Liver (tissue), 9 donors: ENCODE data around the gene ILDR2. TPM values are rescaled to one million over a fixed set of nuclear protein-coding genes. Genes with fewer than 3 reads are reported as not detected.

Experiments
- DNase-seq: peaks from one replicate; pipeline ENCODE4 v3.0.0-alpha.2; 2017; ENCODE audit warnings: low spot score
- H3K27ac ChIP-seq, 2 donors: one replicate each; pipeline ENCODE4 v1.7.0; 2013; ENCODE audit warnings: inconsistent platforms in 2 of 2, low read length in 2 of 2, control low read depth in 1 of 2, low read depth in 1 of 2, mild to moderate bottlenecking in 1 of 2
- H3K27me3 ChIP-seq, 4 donors: one replicate each; pipeline versions ENCODE4 v1.6.1 to v1.7.0; 2013; ENCODE audit warnings: low read length in 3 of 4, inconsistent platforms in 1 of 4, mild to moderate bottlenecking in 1 of 4, moderate library complexity in 1 of 4; ENCODE audit not compliant: control insufficient read depth in 4 of 4, insufficient read depth in 4 of 4
- H3K36me3 ChIP-seq, 4 donors: one replicate each; pipeline versions ENCODE4 v1.6.1 to v1.7.0; 2013; ENCODE audit warnings: low read length in 3 of 4, mild to moderate bottlenecking in 3 of 4, low read depth in 1 of 4, moderate library complexity in 1 of 4; ENCODE audit not compliant: control insufficient read depth in 4 of 4, insufficient read depth in 3 of 4
- H3K4me1 ChIP-seq, 4 donors: one replicate each; pipeline versions ENCODE4 v1.6.1 to v1.7.0; 2013; ENCODE audit warnings: low read length in 3 of 4, mild to moderate bottlenecking in 3 of 4, moderate library complexity in 1 of 4; ENCODE audit not compliant: control insufficient read depth in 4 of 4, insufficient read depth in 4 of 4
- H3K4me3 ChIP-seq, 3 donors: one replicate each; pipeline versions ENCODE4 v1.6.1 to v1.7.0; 2013; ENCODE audit warnings: low read length in 3 of 3, control low read depth in 1 of 3, low read depth in 1 of 3, mild to moderate bottlenecking in 1 of 3
- H3K9ac ChIP-seq, 2 donors: one replicate each; pipeline ENCODE4 v1.7.0; 2013; ENCODE audit warnings: low read length in 2 of 2, mild to moderate bottlenecking in 2 of 2, moderate library complexity in 2 of 2, control low read depth in 1 of 2, low read depth in 1 of 2
- H3K9me3 ChIP-seq, 4 donors: one replicate each; pipeline versions ENCODE4 v1.6.1 to v1.7.0; 2013; ENCODE audit warnings: low read length in 3 of 4; ENCODE audit not compliant: control insufficient read depth in 4 of 4
- EGR1 ChIP-seq, 2 donors: IDR thresholded peaks; 2 replicates each; pipeline ENCODE4 v1.6.1; 2016 to 2018; ENCODE audit warnings: antibody characterized with exemption in 2 of 2, low read depth in 2 of 2
- FOXA1 ChIP-seq: IDR thresholded peaks from 2 replicates; pipeline ENCODE4 v1.6.1; 2016; ENCODE audit warnings: antibody characterized with exemption
- GABPA ChIP-seq, 2 donors: IDR thresholded peaks in 1 of 2; conservative IDR thresholded peaks in 1 of 2; 2 replicates each; pipeline ENCODE4 v1.6.1; 2016; ENCODE audit warnings: antibody characterized with exemption in 2 of 2, mild to moderate bottlenecking in 1 of 2, moderate library complexity in 1 of 2
- HNF4A ChIP-seq, 2 donors: conservative IDR thresholded peaks; 2 replicates each; pipeline ENCODE4 v1.6.1; 2016; ENCODE audit warnings: antibody characterized with exemption in 2 of 2, mild to moderate bottlenecking in 2 of 2
- JUND ChIP-seq, 2 donors: IDR thresholded peaks; 2 replicates each; pipeline ENCODE4 v1.6.1; 2016; ENCODE audit warnings: antibody characterized with exemption in 2 of 2
- NR2F2 ChIP-seq: IDR thresholded peaks from 2 replicates; pipeline ENCODE4 v1.6.1; 2016; ENCODE audit warnings: antibody characterized with exemption
- RAD21 ChIP-seq, 2 donors: IDR thresholded peaks; 2 replicates each; pipeline ENCODE4 v1.6.1; 2016; ENCODE audit warnings: antibody characterized with exemption in 2 of 2, mild to moderate bottlenecking in 2 of 2
- RXRA ChIP-seq, 2 donors: IDR thresholded peaks; 2 replicates each; pipeline ENCODE4 v1.6.1; 2017 to 2018; ENCODE audit warnings: antibody characterized with exemption in 2 of 2, mild to moderate bottlenecking in 1 of 2
- SP1 ChIP-seq: IDR thresholded peaks from 2 replicates; pipeline ENCODE4 v1.6.1; 2018; ENCODE audit warnings: antibody characterized with exemption, mild to moderate bottlenecking
- TAF1 ChIP-seq: conservative IDR thresholded peaks from 2 replicates; pipeline ENCODE4 v1.6.1; 2016; ENCODE audit warnings: antibody characterized with exemption, mild to moderate bottlenecking
- YY1 ChIP-seq: IDR thresholded peaks from 2 replicates; pipeline ENCODE4 v1.6.1; 2016; ENCODE audit warnings: antibody characterized with exemption, mild to moderate bottlenecking
- WGBS: extraction: QIAGEN DNeasy Blood & Tissue Kit; methylation state at CpG from one replicate; pipeline ENCODE4 v1.1.7; 2013; 5-methylcytosine and 5-hydroxymethylcytosine counted together
- polyA plus RNA-seq, 2 donors: library from polyadenylated mRNA; stranded (reverse) in 1 of 2; unstranded in 1 of 2; fragments of 200-250 nt in 1 of 2; fragments of >200 nt in 1 of 2; fragmentation: Nextera tagmentation in 1 of 2; extraction: Ambion mirVana in 1 of 2; gene quantifications; one replicate each; pipeline versions ENCODE4 v1.2.1 to v1.2.3, GENCODE V29; 2013 to 2015
- total RNA-seq, 2 donors: library from RNA; depleted of rRNA; stranded (reverse); fragments of >200 nt; gene quantifications; one replicate each; pipeline ENCODE4 v1.2.3, GENCODE V29; 2014
- TF ChIP-seq, protein P1 (sequence below): IDR thresholded peaks from 2 replicates; pipeline ENCODE4 v1.6.1; 2016; ENCODE audit warnings: antibody characterized with exemption
- TF ChIP-seq, protein P2 (sequence below): IDR thresholded peaks from 2 replicates; pipeline ENCODE4 v1.6.1; 2016; ENCODE audit warnings: antibody characterized with exemption
- TF ChIP-seq, protein P3 (sequence below): fragments of 150-350 bp; IDR thresholded peaks from 2 replicates; pipeline ENCODE4 v1.5.1; 2017; ENCODE audit warnings: improper control_type of control experiment, low read depth, low read length; ENCODE audit not compliant: missing input control
- TF ChIP-seq, protein P4 (sequence below): IDR thresholded peaks from 2 replicates; pipeline ENCODE4 v1.6.1; 2016; ENCODE audit warnings: antibody characterized with exemption
- donor health status: healthy.
- donor health status: healthy.
- donor health status: healthy.
- donor health status: healthy.
- donor health status: healthy.

Gene ILDR2
- total and polyA plus RNA-seq, 4 donors: 0.09 to 7.4 (median 0.44) TPM

DNA sequence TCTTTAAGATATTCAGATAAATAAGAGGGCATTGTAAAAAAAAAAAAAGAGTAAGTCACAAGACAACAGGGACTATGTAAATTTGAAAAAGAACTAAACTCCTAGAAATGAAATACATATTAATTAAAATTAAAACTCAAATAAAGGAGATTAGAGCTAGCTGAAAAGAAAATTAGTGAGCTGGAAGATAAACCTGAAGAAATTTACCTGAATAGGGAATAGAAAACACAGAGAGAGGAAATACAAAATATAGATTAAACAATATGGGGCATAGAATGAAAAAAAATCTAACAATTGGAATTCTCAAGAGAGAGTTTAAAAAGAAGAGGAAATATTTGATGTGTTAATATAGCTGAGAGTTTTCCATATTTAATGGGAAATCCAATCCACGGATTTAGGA, 63.7 kb downstream of the ILDR2 start:
- no peak for TF ChIP-seq GABPA (IDR thresholded peaks at IDR 0.05 in 1 of 2, conservative IDR thresholded peaks at IDR 0.05 in 1 of 2)
- no peak for TF ChIP-seq EGR1 (IDR thresholded peaks at IDR 0.05; ENCODE audit: low read depth in 2 of 2)
- no peak for TF ChIP-seq RAD21 (IDR thresholded peaks at IDR 0.05)
- TF ChIP-seq TAF1: no peak
- TF ChIP-seq, protein P1, sequence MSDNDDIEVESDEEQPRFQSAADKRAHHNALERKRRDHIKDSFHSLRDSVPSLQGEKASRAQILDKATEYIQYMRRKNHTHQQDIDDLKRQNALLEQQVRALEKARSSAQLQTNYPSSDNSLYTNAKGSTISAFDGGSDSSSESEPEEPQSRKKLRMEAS: no peak
- TF ChIP-seq SP1: no peak
- no peak for TF ChIP-seq RXRA (IDR thresholded peaks at IDR 0.05)
- TF ChIP-seq, protein P2, sequence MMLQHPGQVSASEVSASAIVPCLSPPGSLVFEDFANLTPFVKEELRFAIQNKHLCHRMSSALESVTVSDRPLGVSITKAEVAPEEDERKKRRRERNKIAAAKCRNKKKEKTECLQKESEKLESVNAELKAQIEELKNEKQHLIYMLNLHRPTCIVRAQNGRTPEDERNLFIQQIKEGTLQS: no peak
- TF ChIP-seq HNF4A (conservative IDR thresholded peaks at IDR 0.05): no peak
- no peak for TF ChIP-seq YY1
- TF ChIP-seq FOXA1: no peak
- TF ChIP-seq NR2F2: no peak
- WGBS: 93% methylated on average over 1 of the region's 1 CpG

DNA sequence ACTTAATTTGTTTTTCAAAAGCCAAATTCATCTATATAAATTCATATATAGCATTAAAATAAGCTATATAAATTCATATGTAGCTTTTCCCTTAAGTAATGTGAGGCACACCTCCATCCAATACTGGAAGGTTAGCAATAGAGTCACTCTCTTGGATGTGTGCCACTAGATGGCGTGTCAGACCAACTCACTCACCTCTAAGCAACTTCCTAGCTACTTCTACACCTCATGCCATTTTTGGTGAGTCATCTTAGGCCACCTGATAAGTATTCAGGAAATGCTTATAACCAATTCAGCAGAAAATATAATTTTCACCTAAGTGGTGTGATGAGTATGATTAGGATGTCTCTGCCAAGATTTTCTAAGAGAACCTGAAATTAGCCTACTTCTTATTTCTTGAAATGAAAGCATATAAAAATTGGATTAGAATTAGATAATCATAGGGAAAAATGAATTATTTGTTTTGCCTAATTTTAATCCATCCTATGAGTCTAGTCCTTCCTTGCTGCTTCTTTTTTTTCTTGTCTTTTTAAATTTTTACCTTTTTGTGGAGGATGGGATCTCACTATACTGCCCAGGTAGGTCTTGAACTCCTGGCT, 64.8 kb downstream of the ILDR2 start:
- H3K9me3 ChIP-seq: no peaks in the 10 kb centered on the region
- 0% methylated on average over 1 of the region's 1 CpG for WGBS
- TF ChIP-seq RAD21 (IDR thresholded peaks at IDR 0.05): peak; percentile 96 to 99
- TF ChIP-seq, protein P3, sequence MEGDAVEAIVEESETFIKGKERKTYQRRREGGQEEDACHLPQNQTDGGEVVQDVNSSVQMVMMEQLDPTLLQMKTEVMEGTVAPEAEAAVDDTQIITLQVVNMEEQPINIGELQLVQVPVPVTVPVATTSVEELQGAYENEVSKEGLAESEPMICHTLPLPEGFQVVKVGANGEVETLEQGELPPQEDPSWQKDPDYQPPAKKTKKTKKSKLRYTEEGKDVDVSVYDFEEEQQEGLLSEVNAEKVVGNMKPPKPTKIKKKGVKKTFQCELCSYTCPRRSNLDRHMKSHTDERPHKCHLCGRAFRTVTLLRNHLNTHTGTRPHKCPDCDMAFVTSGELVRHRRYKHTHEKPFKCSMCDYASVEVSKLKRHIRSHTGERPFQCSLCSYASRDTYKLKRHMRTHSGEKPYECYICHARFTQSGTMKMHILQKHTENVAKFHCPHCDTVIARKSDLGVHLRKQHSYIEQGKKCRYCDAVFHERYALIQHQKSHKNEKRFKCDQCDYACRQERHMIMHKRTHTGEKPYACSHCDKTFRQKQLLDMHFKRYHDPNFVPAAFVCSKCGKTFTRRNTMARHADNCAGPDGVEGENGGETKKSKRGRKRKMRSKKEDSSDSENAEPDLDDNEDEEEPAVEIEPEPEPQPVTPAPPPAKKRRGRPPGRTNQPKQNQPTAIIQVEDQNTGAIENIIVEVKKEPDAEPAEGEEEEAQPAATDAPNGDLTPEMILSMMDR: peak; percentile 86
- TF ChIP-seq JUND (IDR thresholded peaks at IDR 0.05): peak; percentile 97 to 98
- no peak for TF ChIP-seq GABPA (IDR thresholded peaks at IDR 0.05 in 1 of 2, conservative IDR thresholded peaks at IDR 0.05 in 1 of 2)
- TF ChIP-seq, protein P4, sequence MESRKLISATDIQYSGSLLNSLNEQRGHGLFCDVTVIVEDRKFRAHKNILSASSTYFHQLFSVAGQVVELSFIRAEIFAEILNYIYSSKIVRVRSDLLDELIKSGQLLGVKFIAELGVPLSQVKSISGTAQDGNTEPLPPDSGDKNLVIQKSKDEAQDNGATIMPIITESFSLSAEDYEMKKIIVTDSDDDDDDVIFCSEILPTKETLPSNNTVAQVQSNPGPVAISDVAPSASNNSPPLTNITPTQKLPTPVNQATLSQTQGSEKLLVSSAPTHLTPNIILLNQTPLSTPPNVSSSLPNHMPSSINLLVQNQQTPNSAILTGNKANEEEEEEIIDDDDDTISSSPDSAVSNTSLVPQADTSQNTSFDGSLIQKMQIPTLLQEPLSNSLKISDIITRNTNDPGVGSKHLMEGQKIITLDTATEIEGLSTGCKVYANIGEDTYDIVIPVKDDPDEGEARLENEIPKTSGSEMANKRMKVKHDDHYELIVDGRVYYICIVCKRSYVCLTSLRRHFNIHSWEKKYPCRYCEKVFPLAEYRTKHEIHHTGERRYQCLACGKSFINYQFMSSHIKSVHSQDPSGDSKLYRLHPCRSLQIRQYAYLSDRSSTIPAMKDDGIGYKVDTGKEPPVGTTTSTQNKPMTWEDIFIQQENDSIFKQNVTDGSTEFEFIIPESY: no peak
- TF ChIP-seq, protein P2: peak; percentile 83
- no peaks in the 10 kb centered on the region for H3K4me1 ChIP-seq
- peak; percentile 55 for DNase-seq
- H3K4me3 ChIP-seq: no peak overlapping the region
- H3K27ac ChIP-seq: no peak overlapping the region
- H3K27me3 ChIP-seq: no peaks in the 10 kb centered on the region
- H3K9ac ChIP-seq: no peak overlapping the region
- no peaks in the 10 kb centered on the region for H3K36me3 ChIP-seq

More for the DNA sequence above, 63.7 kb downstream of the ILDR2 start:
- H3K4me1 ChIP-seq: no peaks in the 10 kb centered on the region
- H3K9ac ChIP-seq: no peak overlapping the region
- H3K9me3 ChIP-seq: no peaks in the 10 kb centered on the region
- H3K27me3 ChIP-seq: no peaks in the 10 kb centered on the region
- no peak overlapping the region for H3K27ac ChIP-seq
- DNase-seq: no peak
- H3K36me3 ChIP-seq: no peaks in the 10 kb centered on the region
- H3K4me3 ChIP-seq: no peak overlapping the region
